Tibial artery (tissue), 4 donors: ENCODE results near the gene OSBPL8.

Experiments used
- DNase-seq, 2 donors: peaks; one replicate each; pipeline ENCODE4 v3.0.0-alpha.2; 2019
- H3K27ac ChIP-seq, 2 donors: fragments of 200-600 bp; sonication (generic) in 1 of 2; 1 replicate in 1 of 2; 2 replicates in 1 of 2; pipeline ENCODE4 v1.5.1; 2018 to 2019; ENCODE audit warnings: mild to moderate bottlenecking in 1 of 2
- H3K27me3 ChIP-seq, 2 donors: fragments of 200-600 bp; sonication (generic) in 1 of 2; one replicate each; pipeline versions ENCODE4 v1.5.1 to v1.6.0; 2016 to 2019
- H3K36me3 ChIP-seq, 3 donors: fragments of 200-600 bp; sonication (generic) in 2 of 3; one replicate each; pipeline ENCODE4 v1.5.1; 2016 to 2019; ENCODE audit warnings: mild to moderate bottlenecking in 2 of 3
- H3K4me1 ChIP-seq, 4 donors: fragments of 200-600 bp; sonication (generic) in 2 of 4; 1 replicate in 3 of 4; 2 replicates in 1 of 4; pipeline ENCODE4 v1.5.1; 2016 to 2019
- H3K4me3 ChIP-seq, 2 donors: fragments of 200-600 bp; sonication (generic) in 1 of 2; 1 replicate in 1 of 2; 2 replicates in 1 of 2; pipeline ENCODE4 v1.5.1; 2018 to 2019; ENCODE audit warnings: mild to moderate bottlenecking in 2 of 2
- H3K9me3 ChIP-seq, 3 donors: fragments of 200-600 bp; sonication (generic) in 1 of 3; one replicate each; pipeline ENCODE4 v1.5.1; 2016 to 2019
- intact Hi-C: fragments of 100-400 bp; cut with DNase I; formaldehyde crosslinking; loops from one replicate; pipeline ENCODE4 v1.15.0; 2023; ENCODE audit warnings: low total_unique reads
- TF ChIP-seq, protein P1 (sequence below), 2 experiments: fragments of 200-600 bp in 1 of 2; fragments of 450-650 bp in 1 of 2; IDR thresholded peaks; one replicate each; pipeline ENCODE4 v1.5.1; 2017 to 2019; ENCODE audit warnings: antibody characterized with exemption in 2 of 2, mild to moderate bottlenecking in 1 of 2, moderate library complexity in 1 of 2

The OSBPL8 gene

DNA sequence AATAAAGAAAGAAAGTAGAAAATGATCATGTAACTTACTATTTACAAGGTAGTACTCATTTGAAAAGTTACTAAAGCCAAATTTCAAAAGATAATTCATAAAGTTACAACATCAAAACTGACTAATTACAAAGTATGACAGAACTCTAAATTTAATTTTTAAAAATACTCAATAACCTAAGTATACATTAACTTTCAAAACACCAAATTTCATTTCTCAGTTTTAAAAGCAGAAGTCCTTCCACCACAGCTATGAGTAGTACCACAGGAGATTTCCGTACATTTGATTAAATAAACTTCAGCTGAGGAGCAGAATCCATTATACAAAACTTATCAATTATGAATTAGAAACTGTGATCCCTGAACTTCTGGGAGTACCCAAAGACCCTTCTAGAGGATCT, 110.6 kb downstream of the OSBPL8 start:
- peaks cover 0 to 25% (median 0%) of the 10 kb centered on the region in 4 donors for H3K4me1 ChIP-seq
- H3K27ac ChIP-seq, result peak overlapping the region in 1 of 2 donors; percentile 37
- TF ChIP-seq, protein P1, sequence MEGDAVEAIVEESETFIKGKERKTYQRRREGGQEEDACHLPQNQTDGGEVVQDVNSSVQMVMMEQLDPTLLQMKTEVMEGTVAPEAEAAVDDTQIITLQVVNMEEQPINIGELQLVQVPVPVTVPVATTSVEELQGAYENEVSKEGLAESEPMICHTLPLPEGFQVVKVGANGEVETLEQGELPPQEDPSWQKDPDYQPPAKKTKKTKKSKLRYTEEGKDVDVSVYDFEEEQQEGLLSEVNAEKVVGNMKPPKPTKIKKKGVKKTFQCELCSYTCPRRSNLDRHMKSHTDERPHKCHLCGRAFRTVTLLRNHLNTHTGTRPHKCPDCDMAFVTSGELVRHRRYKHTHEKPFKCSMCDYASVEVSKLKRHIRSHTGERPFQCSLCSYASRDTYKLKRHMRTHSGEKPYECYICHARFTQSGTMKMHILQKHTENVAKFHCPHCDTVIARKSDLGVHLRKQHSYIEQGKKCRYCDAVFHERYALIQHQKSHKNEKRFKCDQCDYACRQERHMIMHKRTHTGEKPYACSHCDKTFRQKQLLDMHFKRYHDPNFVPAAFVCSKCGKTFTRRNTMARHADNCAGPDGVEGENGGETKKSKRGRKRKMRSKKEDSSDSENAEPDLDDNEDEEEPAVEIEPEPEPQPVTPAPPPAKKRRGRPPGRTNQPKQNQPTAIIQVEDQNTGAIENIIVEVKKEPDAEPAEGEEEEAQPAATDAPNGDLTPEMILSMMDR (IDR thresholded peaks at IDR 0.05), result no peak

DNA sequence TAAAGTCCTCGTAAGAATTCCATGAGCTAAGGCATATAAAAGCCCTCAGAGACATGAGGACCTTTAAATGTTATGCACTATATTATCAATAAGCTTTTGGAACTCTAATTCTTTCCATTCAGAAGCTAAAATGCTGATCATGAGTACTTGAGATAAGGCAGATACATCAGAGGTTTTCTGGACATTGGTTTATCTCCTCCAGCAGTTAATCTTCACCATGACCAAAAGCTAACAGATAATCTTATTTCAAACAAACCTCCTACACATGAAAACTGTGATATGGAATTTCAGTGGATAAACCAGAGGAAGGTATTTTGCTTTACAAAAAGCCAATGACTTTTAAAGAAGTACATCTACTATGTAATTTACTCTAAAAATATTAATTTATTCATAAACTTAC, 113.5 kb downstream of the OSBPL8 start:
- intact Hi-C loops, result no loop called here
- Histone ChIP-seq H3K4me3 (no peak overlapping the region), H3K27me3 (no peaks in the 10 kb centered on the region), H3K4me1 (peaks cover 0 to 30% (median 2%) of the 10 kb centered on the region in 4 donors), H3K27ac (no peak overlapping the region), H3K36me3 (no peaks in the 10 kb centered on the region), H3K9me3 (no peaks in the 10 kb centered on the region)
- no peak for DNase-seq
- TF ChIP-seq, protein P1 (IDR thresholded peaks at IDR 0.05), result no peak

More for the DNA sequence above, 110.6 kb downstream of the OSBPL8 start:
- H3K9me3 ChIP-seq, result no peaks in the 10 kb centered on the region
- DNase-seq, result no peak
- no peak overlapping the region for H3K4me3 ChIP-seq
- H3K27me3 ChIP-seq, result no peaks in the 10 kb centered on the region
- H3K36me3 ChIP-seq, result no peaks in the 10 kb centered on the region
- intact Hi-C loops, result no loop called here

DNA sequence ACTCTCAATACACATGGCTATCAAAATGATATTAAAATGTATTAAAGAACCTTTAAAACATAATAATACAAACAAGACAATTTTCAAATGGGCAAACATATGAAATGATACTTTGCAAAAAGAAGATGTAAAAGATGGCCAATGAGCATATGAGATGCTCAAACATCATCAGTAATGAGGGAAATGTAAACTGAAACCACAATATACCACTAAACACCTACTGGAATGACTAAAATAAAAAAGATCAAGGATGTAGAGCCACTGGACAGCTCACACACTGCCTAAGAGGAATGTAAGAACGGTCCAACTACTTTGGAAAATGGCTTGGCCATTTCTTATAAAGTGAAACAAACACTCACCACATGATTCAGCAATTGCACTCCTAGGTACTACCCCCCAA, 114.1 kb downstream of the OSBPL8 start:
- H3K36me3 ChIP-seq, result no peaks in the 10 kb centered on the region
- H3K27me3 ChIP-seq, result no peaks in the 10 kb centered on the region
- H3K4me1 ChIP-seq, result peaks cover 0 to 30% (median 2%) of the 10 kb centered on the region in 4 donors
- TF ChIP-seq, protein P1 (IDR thresholded peaks at IDR 0.05), result no peak
- DNase-seq, result no peak
- no peaks in the 10 kb centered on the region for H3K9me3 ChIP-seq
- H3K4me3 ChIP-seq, result no peak overlapping the region
- no peak overlapping the region for H3K27ac ChIP-seq
- intact Hi-C loops, result no loop called here

DNA sequence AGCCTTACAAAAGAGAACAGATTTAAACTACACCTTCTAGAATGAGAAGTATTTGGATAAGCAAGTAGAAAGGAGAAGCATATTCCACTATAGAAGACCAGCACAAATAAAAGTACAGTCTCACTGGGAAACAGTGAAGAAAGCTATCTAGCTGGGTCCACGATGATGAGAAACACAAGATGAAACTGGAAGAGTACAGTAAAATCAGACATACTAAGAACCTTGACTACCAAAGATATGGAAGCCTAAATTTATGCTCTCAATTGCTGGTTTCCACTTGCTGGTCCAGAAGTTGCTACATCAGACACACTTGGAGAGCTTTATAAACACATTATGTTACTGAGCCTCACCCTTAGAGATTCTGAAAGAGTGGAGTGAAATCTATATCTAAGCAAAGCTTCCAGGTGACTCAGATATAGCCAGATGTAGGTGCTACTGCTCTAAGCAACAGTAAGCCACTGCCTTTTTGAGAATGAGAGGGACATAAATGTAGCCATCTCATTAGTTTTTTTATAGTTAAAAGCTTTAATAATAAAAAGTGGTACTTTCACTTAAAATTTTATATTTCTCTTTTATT, 115.1 kb downstream of the OSBPL8 start:
- no peak overlapping the region for H3K4me3 ChIP-seq
- H3K9me3 ChIP-seq, result no peaks in the 10 kb centered on the region
- no peak for DNase-seq
- intact Hi-C loops, result no loop called here
- no peak overlapping the region for H3K27ac ChIP-seq
- H3K27me3 ChIP-seq, result no peaks in the 10 kb centered on the region
- peaks cover 0 to 24% (median 2%) of the 10 kb centered on the region in 4 donors for H3K4me1 ChIP-seq
- no peaks in the 10 kb centered on the region for H3K36me3 ChIP-seq
- TF ChIP-seq, protein P1 (IDR thresholded peaks at IDR 0.05), result no peak

DNA sequence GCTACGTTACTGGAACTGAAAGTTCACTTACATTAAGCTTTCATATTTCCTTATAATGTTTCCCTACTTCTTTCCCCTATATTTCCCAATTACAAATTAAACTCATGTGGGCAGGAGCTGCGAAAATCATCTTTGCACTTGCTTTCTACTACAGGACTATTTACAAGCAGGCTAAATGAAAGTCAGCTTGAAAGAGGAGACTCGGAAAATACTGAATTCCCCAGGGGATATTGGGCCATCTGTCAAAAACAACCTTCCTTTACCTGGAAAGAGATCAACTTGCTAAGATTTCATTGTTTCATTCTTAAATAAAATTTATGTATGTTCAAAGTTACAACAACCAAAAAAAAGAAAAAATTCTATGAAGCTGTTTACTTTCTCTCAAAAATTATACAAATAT, 118.6 kb downstream of the OSBPL8 start:
- no peak overlapping the region for H3K4me3 ChIP-seq
- TF ChIP-seq, protein P1 (IDR thresholded peaks at IDR 0.05), result no peak
- peaks cover 0 to 14% (median 2%) of the 10 kb centered on the region in 4 donors for H3K4me1 ChIP-seq
- no peak for DNase-seq
- intact Hi-C loops, result no loop called here
- no peaks in the 10 kb centered on the region for H3K27me3 ChIP-seq
- no peaks in the 10 kb centered on the region for H3K36me3 ChIP-seq
- H3K9me3 ChIP-seq, result no peaks in the 10 kb centered on the region
- no peak overlapping the region for H3K27ac ChIP-seq

DNA sequence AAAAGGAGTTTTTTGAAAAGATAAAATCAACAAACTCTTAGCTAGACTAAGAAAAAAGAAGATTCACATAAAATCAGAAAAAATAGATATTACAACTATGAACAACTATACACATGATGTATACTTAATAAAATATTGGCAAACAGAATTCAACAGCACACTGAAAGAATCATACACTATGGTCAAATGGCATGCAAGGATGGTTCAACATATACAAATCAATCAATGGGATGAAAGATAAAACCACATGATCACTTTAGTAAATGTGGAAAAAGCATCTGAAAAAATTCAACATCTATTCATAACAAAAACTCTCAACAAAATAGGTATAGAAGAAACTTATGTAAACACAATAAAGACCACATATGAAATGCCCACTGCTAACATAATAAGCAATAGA, 126.8 kb downstream of the OSBPL8 start:
- intact Hi-C loops, result no loop called here
- Histone ChIP-seq H3K36me3 (no peaks in the 10 kb centered on the region), H3K9me3 (peaks cover 0 to 18% (median 8%) of the 10 kb centered on the region in 3 donors), H3K4me3 (no peak overlapping the region), H3K4me1 (peaks cover 0 to 7% (median 0%) of the 10 kb centered on the region in 4 donors), H3K27ac (no peak overlapping the region), H3K27me3 (no peaks in the 10 kb centered on the region)
- no peak for DNase-seq
- TF ChIP-seq, protein P1 (IDR thresholded peaks at IDR 0.05), result no peak
